ENCODE data around the gene ZNF76. TPM values are rescaled to one million over a fixed set of nuclear protein-coding genes. Genes with fewer than 3 reads are reported as not detected.

ZNF76 gene
- total and polyA plus RNA-seq, 9 of the 15 experiments (the other 6 are each of a cell fraction or from before 2014, with no cell fraction given): 1.2 to 17.8 (median 10.7) TPM

DNA sequence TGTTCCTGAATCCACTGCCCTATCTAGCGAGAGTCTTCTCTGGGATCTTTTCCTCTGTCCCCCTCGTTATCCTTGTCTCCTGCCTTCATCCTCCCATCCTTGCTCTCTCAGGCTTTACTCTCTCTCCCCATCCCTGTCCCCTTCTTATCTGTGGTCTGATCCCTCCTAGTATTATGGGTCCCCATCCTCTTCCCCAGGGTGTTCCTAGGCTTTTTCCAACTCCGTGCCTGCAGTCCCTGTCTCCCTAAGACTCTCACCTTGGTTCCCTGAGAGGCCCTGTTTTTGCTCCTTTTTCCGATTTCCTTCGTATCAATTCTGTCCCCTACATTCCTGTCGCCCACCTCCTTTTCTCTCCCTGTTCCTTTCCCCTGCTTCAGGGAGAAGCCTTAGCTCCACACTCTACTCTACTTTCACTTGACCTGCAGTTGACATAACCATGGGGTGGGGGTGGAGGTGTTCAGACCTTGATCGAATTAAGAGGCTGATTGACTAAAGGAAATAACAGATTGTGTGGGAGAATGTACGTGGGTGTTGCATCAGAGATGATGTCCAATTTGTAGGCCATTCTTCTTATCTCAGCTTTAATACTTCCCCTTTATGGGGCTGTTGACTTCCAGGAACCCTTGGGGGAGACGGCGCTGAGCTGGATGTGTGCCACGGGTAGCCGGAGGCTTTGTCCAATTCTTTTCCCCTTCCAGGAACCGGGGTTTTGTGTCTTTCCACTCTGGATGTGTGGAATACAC is 83.7 kb downstream of the ZNF76 start (continued):
- no peak for TF ChIP-seq SAP30 (IDR thresholded peaks at IDR 0.05; ENCODE audit: borderline replicate concordance, insufficient read depth, low read depth, low read length, poor library complexity, severe bottlenecking)
- no peak for TF ChIP-seq SAFB2 (IDR thresholded peaks at IDR 0.05; ENCODE audit: borderline replicate concordance, low read depth, low read length, severe bottlenecking)
- TF ChIP-seq, protein P1, sequence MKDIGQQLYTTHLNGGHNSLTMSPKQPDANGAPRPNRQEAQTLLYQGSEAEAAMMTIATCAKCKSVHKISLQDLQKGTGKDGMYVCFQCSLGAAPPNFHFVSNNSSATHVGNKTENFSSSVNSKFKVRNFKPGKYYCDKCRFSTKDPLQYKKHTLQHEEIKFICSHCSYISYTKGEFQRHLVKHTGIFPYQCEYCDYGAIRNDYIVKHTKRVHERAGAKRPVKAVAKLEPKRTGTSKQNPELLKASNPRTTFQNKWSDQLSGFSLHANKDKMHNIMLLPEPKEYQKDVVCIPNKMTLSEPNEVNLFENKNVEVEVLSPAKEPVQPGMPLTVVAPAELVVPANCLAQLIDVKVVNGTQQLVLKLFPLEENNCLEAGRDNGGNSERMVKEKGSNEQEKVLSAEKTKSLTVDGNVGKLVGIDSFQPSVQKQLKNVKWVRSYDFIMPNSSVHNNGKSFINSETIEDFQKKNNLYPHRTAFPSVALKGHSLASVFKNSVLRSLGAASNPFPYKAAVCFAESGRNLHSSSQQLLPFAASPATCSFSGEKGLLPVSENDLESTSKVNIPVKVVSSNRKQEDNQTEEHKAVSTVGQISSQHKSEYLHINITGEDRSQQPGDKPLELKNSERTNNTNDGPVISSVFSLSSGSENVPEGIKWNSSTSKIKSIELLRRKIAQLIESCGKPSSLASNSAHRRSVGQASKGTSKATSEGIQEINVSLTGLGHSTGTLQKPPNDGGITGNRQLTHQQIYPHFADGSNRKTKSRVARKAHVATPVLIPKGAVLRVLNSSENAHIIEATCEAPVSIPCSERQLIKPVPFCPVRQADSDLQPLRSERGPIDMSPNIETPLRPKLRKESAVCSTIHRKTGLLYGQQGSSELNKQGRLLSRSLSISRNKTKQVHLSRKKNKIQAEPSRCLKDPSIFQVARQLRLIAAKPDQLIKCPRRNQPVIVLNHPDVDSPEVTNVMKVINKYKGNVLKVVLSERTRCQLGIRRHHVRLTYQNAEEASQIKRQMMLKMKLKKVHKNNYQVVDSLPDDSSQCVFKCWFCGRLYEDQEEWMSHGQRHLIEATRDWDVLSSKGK (CRISPR knock-in tag; IDR thresholded peaks at IDR 0.05): no peak
- peak; percentile 90 for TF ChIP-seq CTBP1 (IDR thresholded peaks at IDR 0.05; ENCODE audit: borderline replicate concordance)
- no peak for TF ChIP-seq ZNF239 (CRISPR knock-in tag; IDR thresholded peaks at IDR 0.05)
- TF ChIP-seq TAF1 (IDR thresholded peaks at IDR 0.05; ENCODE audit: control insufficient read depth, extremely low read depth, insufficient read depth, low read length, severe bottlenecking): no peak
- no peak for TF ChIP-seq ZFPM2 (CRISPR knock-in tag; IDR thresholded peaks at IDR 0.05)
- no peak for TF ChIP-seq NFATC3 (IDR thresholded peaks at IDR 0.05)
- TF ChIP-seq PCBP1 (IDR thresholded peaks at IDR 0.05; ENCODE audit: low read depth, low read length, poor library complexity, severe bottlenecking): no peak
- TF ChIP-seq JUNB (CRISPR knock-in tag; conservative IDR thresholded peaks at IDR 0.05): no peak
- TF ChIP-seq TOE1 (IDR thresholded peaks at IDR 0.05; ENCODE audit: borderline replicate concordance): peak; percentile 36; the same call in 1 of the 2 replicates
- TF ChIP-seq TOE1 (CRISPR knock-in tag; IDR thresholded peaks at IDR 0.05; ENCODE audit: borderline replicate concordance, low read depth): no peak
- TF ChIP-seq, protein P2, sequence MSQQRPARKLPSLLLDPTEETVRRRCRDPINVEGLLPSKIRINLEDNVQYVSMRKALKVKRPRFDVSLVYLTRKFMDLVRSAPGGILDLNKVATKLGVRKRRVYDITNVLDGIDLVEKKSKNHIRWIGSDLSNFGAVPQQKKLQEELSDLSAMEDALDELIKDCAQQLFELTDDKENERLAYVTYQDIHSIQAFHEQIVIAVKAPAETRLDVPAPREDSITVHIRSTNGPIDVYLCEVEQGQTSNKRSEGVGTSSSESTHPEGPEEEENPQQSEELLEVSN (IDR thresholded peaks at IDR 0.05; ENCODE audit: borderline replicate concordance in 1 of 2, extremely low read depth in 1 of 2, insufficient read depth in 1 of 2, insufficient read length in 1 of 2, low read depth in 1 of 2, low read length in 1 of 2, poor library complexity in 1 of 2, severe bottlenecking in 1 of 2): no peak
- no peak for TF ChIP-seq FOXA3 (CRISPR knock-in tag; conservative IDR thresholded peaks at IDR 0.05 in 1 of 2, IDR thresholded peaks at IDR 0.05 in 1 of 2)
- no peak for TF ChIP-seq CHCHD3 (CRISPR knock-in tag; IDR thresholded peaks at IDR 0.05)
- TF ChIP-seq TFAM (CRISPR knock-in tag; conservative IDR thresholded peaks at IDR 0.05): no peak
- TF ChIP-seq HDAC6 (IDR thresholded peaks at IDR 0.05; ENCODE audit: low read depth, low read length): no peak
- TF ChIP-seq HCFC1 (IDR thresholded peaks at IDR 0.05; ENCODE audit: low read depth, low read length): 0 out of 2 replicates have a peak, but pooled peaks have one; percentile 5
- TF ChIP-seq SIRT6 (IDR thresholded peaks at IDR 0.05; ENCODE audit: low read depth, low read length): no peak
- no peak for TF ChIP-seq HMG20A (CRISPR knock-in tag; conservative IDR thresholded peaks at IDR 0.05)
- TF ChIP-seq, protein P3, sequence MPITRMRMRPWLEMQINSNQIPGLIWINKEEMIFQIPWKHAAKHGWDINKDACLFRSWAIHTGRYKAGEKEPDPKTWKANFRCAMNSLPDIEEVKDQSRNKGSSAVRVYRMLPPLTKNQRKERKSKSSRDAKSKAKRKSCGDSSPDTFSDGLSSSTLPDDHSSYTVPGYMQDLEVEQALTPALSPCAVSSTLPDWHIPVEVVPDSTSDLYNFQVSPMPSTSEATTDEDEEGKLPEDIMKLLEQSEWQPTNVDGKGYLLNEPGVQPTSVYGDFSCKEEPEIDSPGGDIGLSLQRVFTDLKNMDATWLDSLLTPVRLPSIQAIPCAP (CRISPR knock-in tag; IDR thresholded peaks at IDR 0.05; ENCODE audit: borderline replicate concordance): no peak
- TF ChIP-seq BHLHE40 (IDR thresholded peaks at IDR 0.05; ENCODE audit: low read length): peak; percentile 81

All from K562 (cell line).